HUES6 (cell line): Measurements from ENCODE around the gene LSR.
A peak's percentile ranks its signal among the peaks of the same experiment; 100 is the strongest.

Experiments used
- H3K27ac ChIP-seq: 2 replicates; pipeline ENCODE4 v1.7.0; 2013; ENCODE audit warnings: low read depth, mild to moderate bottlenecking, low read length, inconsistent platforms
- H3K27me3 ChIP-seq: 2 replicates; pipeline ENCODE4 v1.6.1; 2013; ENCODE audit warnings: low read length; ENCODE audit not compliant: control insufficient read depth, insufficient read depth
- H3K36me3 ChIP-seq: 2 replicates; pipeline ENCODE4 v1.6.1; 2013; ENCODE audit warnings: low read length; ENCODE audit not compliant: control insufficient read depth, insufficient read depth
- H3K4me1 ChIP-seq: 2 replicates; pipeline ENCODE4 v1.6.1; 2013; ENCODE audit warnings: low read length; ENCODE audit not compliant: control insufficient read depth, insufficient read depth
- H3K4me3 ChIP-seq: 2 replicates; pipeline ENCODE4 v1.5.1; 2013; ENCODE audit warnings: low read depth, low read length
- H3K9ac ChIP-seq: one replicate; pipeline ENCODE4 v1.6.1; 2013; ENCODE audit warnings: mild to moderate bottlenecking, low read length
- H3K9me3 ChIP-seq: 2 replicates; pipeline ENCODE4 v1.6.1; 2013; ENCODE audit warnings: low read depth, low read length; ENCODE audit not compliant: control insufficient read depth, insufficient read depth

The LSR gene

DNA sequence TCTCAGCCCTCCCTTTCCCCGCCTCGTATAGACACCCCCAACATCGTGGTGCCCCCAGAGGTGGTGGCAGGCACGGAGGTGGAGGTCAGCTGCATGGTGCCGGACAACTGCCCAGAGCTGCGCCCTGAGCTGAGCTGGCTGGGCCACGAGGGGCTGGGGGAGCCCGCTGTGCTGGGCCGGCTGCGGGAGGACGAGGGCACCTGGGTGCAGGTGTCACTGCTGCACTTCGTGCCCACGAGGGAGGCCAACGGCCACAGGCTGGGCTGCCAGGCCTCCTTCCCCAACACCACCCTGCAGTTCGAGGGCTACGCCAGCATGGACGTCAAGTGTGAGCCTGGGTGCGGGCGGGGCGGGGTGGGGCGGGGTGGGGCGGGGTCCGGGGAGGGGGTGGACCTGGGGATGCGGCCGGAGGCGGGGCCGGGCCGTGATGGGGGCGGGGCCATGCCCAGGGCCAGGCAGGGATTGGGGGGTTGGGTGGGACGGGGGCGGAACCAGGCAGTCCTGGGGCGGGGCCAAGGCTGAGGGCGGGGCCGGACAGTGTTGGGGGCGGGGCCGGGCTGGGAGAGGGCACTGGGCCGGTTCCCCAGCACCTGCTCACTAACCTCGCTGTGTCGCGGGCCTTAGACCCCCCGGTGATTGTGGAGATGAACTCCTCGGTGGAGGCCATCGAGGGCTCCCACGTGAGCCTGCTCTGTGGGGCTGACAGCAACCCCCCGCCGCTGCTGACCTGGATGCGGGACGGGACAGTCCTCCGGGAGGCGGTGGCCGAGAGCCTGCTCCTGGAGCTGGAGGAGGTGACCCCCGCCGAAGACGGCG is 50.9 kb downstream of the LSR start:
- Histone ChIP-seq H3K36me3 (no peaks in the 10 kb centered on the region), H3K27ac (no peak overlapping the region), H3K9ac (no peak overlapping the region), H3K9me3 (no peaks in the 10 kb centered on the region), H3K4me1 (peaks cover 12% of the 10 kb centered on the region), H3K4me3 (peak overlapping the region; percentile 43), H3K27me3 (no peaks in the 10 kb centered on the region)

DNA sequence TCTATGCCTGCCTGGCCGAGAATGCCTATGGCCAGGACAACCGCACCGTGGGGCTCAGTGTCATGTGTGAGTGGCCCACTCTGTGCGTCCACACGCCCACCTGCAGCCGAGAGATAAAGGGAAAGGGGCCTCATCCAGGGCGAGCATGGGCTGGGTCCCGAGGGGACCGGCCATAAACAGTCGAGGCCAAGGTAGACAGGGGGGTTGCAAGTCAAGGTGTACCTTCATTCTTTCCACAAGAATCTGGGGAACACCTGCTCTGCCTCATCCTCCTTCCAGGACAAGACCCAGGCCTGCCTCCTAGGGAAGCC is 51.5 kb downstream of the LSR start:
- Histone ChIP-seq H3K9me3 (no peaks in the 10 kb centered on the region), H3K27me3 (no peaks in the 10 kb centered on the region), H3K4me3 (peak overlapping the region; percentile 43), H3K4me1 (peaks cover 12% of the 10 kb centered on the region), H3K27ac (no peak overlapping the region), H3K36me3 (no peaks in the 10 kb centered on the region), H3K9ac (no peak overlapping the region)

DNA sequence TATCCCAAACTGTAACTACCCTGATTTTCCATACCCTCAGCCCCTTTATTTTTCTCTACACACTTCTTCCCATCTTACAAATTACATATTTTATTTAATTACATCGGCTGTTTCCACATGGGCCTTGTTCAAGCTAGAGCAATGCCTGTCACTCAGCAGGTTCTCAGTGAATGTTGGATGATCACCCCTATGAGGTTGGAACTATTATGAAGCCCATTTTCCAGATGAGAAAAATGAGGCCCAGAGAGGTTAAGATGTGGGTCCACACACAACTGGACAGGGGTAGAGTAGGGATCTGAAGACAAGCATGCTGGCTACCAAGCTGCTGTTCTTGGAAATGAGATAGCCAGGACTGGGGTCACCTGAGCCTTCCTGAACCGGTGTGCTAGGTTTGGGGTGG is 53.2 kb downstream of the LSR start:
- H3K36me3 ChIP-seq = no peaks in the 10 kb centered on the region
- no peak overlapping the region for H3K9ac ChIP-seq

DNA sequence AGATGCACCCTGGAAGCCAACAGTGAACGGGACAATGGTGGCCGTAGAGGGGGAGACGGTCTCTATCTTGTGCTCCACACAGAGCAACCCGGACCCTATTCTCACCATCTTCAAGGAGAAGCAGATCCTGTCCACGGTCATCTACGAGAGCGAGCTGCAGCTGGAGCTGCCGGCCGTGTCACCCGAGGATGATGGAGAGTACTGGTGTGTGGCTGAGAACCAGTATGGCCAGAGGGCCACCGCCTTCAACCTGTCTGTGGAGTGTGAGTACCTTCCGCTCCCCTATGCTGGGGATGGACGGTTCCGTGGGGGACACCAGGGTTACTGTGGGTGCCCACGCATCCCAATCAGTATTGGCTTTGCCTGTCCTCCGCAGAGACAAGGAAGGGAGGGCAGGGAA is 53.6 kb downstream of the LSR start:
- no peak overlapping the region for H3K9ac ChIP-seq
- H3K4me1 ChIP-seq = peaks cover 9% of the 10 kb centered on the region; the same call in 1 of the 2 replicates
- no peak overlapping the region for H3K27ac ChIP-seq
- no peaks in the 10 kb centered on the region for H3K9me3 ChIP-seq
- no peaks in the 10 kb centered on the region for H3K27me3 ChIP-seq
- H3K4me3 ChIP-seq = no peak overlapping the region
- no peaks in the 10 kb centered on the region for H3K36me3 ChIP-seq

More for the DNA sequence above, 53.2 kb downstream of the LSR start:
- Histone ChIP-seq H3K4me1 (peaks cover 9% of the 10 kb centered on the region; the same call in 1 of the 2 replicates), H3K27me3 (no peaks in the 10 kb centered on the region), H3K4me3 (no peak overlapping the region), H3K9me3 (no peaks in the 10 kb centered on the region), H3K27ac (no peak overlapping the region)

DNA sequence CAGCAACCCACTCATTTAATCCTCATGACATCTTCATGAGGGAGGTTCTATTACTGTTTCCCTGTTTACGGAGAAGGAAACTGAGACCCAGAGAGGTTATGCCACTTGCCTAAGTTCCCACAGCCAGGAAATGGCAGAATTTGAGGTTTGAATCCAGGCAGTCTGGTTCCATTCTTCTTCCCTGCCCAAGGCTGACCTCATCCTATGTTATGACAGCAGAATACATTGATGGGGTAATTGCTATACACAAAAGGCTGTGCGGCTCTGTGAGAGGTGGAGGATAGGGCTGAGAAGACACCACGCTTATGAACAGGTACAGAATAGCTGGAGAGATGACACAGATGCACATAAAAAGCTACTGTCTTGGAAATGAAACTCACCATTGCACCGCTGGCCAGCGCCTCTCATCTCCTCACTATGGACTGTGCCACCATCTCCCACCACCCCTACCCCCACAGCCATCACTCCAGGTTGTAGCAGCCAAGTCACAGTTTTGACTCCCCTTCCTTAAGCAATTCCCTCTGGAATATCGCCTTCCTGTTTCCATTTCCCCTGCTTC is 54.6 kb downstream of the LSR start:
- H3K27me3 ChIP-seq = no peaks in the 10 kb centered on the region
- H3K9ac ChIP-seq = no peak overlapping the region
- H3K4me3 ChIP-seq = no peak overlapping the region
- no peaks in the 10 kb centered on the region for H3K9me3 ChIP-seq
- peaks cover 9% of the 10 kb centered on the region; the same call in 1 of the 2 replicates for H3K4me1 ChIP-seq
- no peaks in the 10 kb centered on the region for H3K36me3 ChIP-seq
- no peak overlapping the region for H3K27ac ChIP-seq

DNA sequence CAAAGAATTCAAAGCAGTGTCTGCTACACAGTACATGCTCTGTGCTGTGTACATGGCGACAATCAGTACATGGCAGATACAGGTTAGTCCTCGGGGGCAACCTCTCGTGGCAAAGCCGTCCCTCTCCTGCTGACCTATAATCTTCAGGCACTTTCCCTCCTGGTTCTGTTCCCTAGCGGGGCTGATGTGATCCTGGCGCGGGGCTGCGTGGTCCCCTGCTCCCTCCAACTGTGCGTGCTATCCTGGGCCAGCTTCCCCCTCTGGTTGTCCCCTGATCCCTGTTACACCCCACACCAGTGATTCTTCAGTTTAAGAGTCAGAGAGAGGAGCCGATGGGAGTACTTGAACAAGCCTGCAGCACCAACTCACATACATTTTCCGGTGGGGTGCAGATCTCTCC is 55.2 kb downstream of the LSR start:
- Histone ChIP-seq H3K9ac (no peak overlapping the region), H3K4me1 (peaks cover 9% of the 10 kb centered on the region; the same call in 1 of the 2 replicates), H3K27ac (no peak overlapping the region)

DNA sequence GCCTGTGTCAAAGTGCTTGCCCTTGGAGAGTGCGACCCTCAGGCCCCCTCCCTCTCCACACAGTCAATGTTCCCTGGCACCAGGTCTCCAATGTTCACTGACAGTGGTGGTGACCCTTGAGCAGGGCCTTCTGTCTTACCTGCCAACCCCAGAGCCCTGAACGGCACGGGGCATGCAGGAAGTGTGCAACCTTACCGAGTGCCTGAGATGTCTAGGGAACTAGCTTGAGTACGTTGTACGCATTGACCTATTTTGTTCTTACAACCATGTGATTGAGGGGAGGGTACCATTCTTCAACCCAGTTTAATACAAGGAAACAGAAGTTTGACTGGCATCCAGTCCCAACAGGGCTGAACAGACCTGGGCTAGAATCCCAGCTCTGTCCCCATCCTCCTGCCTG is 56.4 kb downstream of the LSR start:
- H3K9me3 ChIP-seq = no peaks in the 10 kb centered on the region
- H3K4me3 ChIP-seq = no peak overlapping the region
- no peak overlapping the region for H3K9ac ChIP-seq
- H3K27ac ChIP-seq = no peak overlapping the region
- no peaks in the 10 kb centered on the region for H3K27me3 ChIP-seq
- H3K36me3 ChIP-seq = no peaks in the 10 kb centered on the region
- peaks cover 6% of the 10 kb centered on the region; the same call in 1 of the 2 replicates for H3K4me1 ChIP-seq

More for the DNA sequence above, 55.2 kb downstream of the LSR start:
- Histone ChIP-seq H3K4me3 (no peak overlapping the region), H3K27me3 (no peaks in the 10 kb centered on the region), H3K36me3 (no peaks in the 10 kb centered on the region), H3K9me3 (no peaks in the 10 kb centered on the region)

GRCh38 chr19:35306473-35307246 is 57.9 kb downstream of the LSR start:
- peaks cover 5% of the 10 kb centered on the region; the same call in 1 of the 2 replicates for H3K4me1 ChIP-seq
- H3K9ac ChIP-seq = no peak overlapping the region
- no peaks in the 10 kb centered on the region for H3K36me3 ChIP-seq
- H3K27me3 ChIP-seq = no peaks in the 10 kb centered on the region
- no peaks in the 10 kb centered on the region for H3K9me3 ChIP-seq
- no peak overlapping the region for H3K4me3 ChIP-seq
- no peak overlapping the region for H3K27ac ChIP-seq

DNA sequence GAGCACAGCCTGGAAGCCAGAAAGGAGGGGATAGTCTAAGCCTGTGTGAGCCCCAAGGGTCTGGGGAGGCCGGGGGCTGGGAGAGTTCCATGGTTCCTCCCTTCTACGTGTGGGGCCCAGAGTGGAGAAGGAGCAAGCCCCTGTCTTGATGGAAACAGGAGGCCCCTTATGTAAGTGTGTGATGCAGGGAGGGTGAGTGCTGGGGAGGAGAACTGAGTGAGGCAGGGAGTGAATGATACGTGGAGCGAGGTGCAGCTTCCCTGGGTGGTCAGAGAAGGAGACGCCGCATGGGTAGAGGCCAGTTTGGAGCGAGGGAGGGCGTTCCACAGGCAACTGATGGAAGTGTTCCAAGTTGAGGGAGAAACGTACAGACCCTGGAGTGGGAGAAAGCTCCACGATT is 59.1 kb downstream of the LSR start:
- H3K4me3 ChIP-seq = no peak overlapping the region

GRCh38 chr19:35308910-35309309 is 60.1 kb downstream of the LSR start:
- H3K9ac ChIP-seq = no peak overlapping the region
- H3K36me3 ChIP-seq = no peaks in the 10 kb centered on the region
- no peak overlapping the region for H3K4me3 ChIP-seq
- H3K27me3 ChIP-seq = no peaks in the 10 kb centered on the region
- peaks cover 3% of the 10 kb centered on the region; the same call in 1 of the 2 replicates for H3K4me1 ChIP-seq
- no peaks in the 10 kb centered on the region for H3K9me3 ChIP-seq
- H3K27ac ChIP-seq = no peak overlapping the region

More for the DNA sequence above, 59.1 kb downstream of the LSR start:
- peaks cover 5% of the 10 kb centered on the region; the same call in 1 of the 2 replicates for H3K4me1 ChIP-seq
- H3K36me3 ChIP-seq = no peaks in the 10 kb centered on the region
- no peak overlapping the region for H3K9ac ChIP-seq
- no peaks in the 10 kb centered on the region for H3K27me3 ChIP-seq
- no peak overlapping the region for H3K27ac ChIP-seq
- no peaks in the 10 kb centered on the region for H3K9me3 ChIP-seq
